A673 (cell line): Measurements from ENCODE around the gene NAT9. TPM values are rescaled to one million over a fixed set of nuclear protein-coding genes. Genes with fewer than 3 reads are reported as not detected.

ENCODE experiments used
- BruUV-seq: library from RNA; stranded (reverse); fragments of 400-500 nt; replicated peaks from 2 replicates; lab custom pipeline; 2021; lab: Mats Ljungman, UMichigan
- CTCF ChIA-PET: fragments of 300-600 bp; sonication (Branson Sonifier 250); formaldehyde crosslinking; loops from one replicate; lab custom pipeline; 2022; ENCODE audit warnings: antibody characterized with exemption; lab: Charles Lee
- POLR2A ChIA-PET: fragments of 300-600 bp; sonication (Branson Sonifier 250); formaldehyde crosslinking; loops from one replicate; lab custom pipeline; 2022; ENCODE audit warnings: antibody characterized with exemption; ENCODE audit not compliant: low non-redundant PET; lab: Charles Lee
- DNase-seq: peaks from one replicate; pipeline ENCODE4 v3.0.0-alpha.2; 2015; ENCODE audit warnings: low spot score
- H3K27ac ChIP-seq: fragments of 200-600 bp; sonication (generic); 2 replicates; pipeline ENCODE4 v1.5.1; 2016; ENCODE audit warnings: mixed run types, low read depth, mild to moderate bottlenecking, mixed read lengths, antibody characterized with exemption, low read length; ENCODE audit not compliant: poor library complexity, severe bottlenecking
- H3K27me3 ChIP-seq: fragments of 200-600 bp; sonication (generic); replicated peaks from 2 replicates; pipeline ENCODE4 v1.6.1; 2017; ENCODE audit warnings: mixed run types, low read depth, mild to moderate bottlenecking, mixed read lengths, antibody characterized with exemption, low read length; ENCODE audit not compliant: insufficient read depth, poor library complexity
- H3K36me3 ChIP-seq: fragments of 200-600 bp; sonication (generic); 2 replicates; pipeline ENCODE4 v1.6.1; 2016; ENCODE audit warnings: mixed run types, mild to moderate bottlenecking, mixed read lengths, antibody characterized with exemption, low read length; ENCODE audit not compliant: insufficient read depth, poor library complexity, severe bottlenecking
- H3K4me1 ChIP-seq: fragments of 200-600 bp; sonication (generic); 2 replicates; pipeline ENCODE4 v1.6.1; 2017; ENCODE audit warnings: mixed run types, mild to moderate bottlenecking, mixed read lengths, antibody characterized with exemption, low read length; ENCODE audit not compliant: insufficient read depth, poor library complexity, severe bottlenecking
- H3K4me3 ChIP-seq: fragments of 200-600 bp; sonication (generic); 2 replicates; pipeline ENCODE4 v1.5.1; 2016; ENCODE audit warnings: low read depth, mixed run types, mild to moderate bottlenecking, mixed read lengths, low read length; ENCODE audit not compliant: poor library complexity, severe bottlenecking
- H3K9me3 ChIP-seq: fragments of 200-600 bp; sonication (generic); 2 replicates; pipeline ENCODE4 v1.6.1; 2016; ENCODE audit warnings: mixed run types, low read depth, mild to moderate bottlenecking, mixed read lengths, antibody characterized with exemption, low read length; ENCODE audit not compliant: poor library complexity, severe bottlenecking
- EZH2 ChIP-seq: fragments of 200-600 bp; sonication (generic); IDR thresholded peaks from 2 replicates; pipeline ENCODE4 v1.6.1; 2017; ENCODE audit warnings: borderline replicate concordance, low read depth, mild to moderate bottlenecking, mixed read lengths, antibody characterized with exemption, low read length; ENCODE audit not compliant: poor library complexity, severe bottlenecking
- intact Hi-C: fragments of 100-400 bp; cut with micrococcal nuclease; formaldehyde crosslinking; loops from one replicate; pipeline ENCODE4 v1.10.0; 2022; ENCODE audit not compliant: unreplicated experiment
- total RNA-seq: library from RNA; stranded (reverse); gene quantifications from 2 replicates; pipeline ENCODE4 v1.2.3, GENCODE V29; 2021
- TF ChIP-seq, protein P1 (sequence below): fragments of 300-800, 200-600 bp; sonication (generic); conservative IDR thresholded peaks from 2 replicates; pipeline ENCODE4 v1.5.1; 2017; ENCODE audit warnings: low read depth, mild to moderate bottlenecking, antibody characterized with exemption, low read length, moderate library complexity, mixed read lengths

The NAT9 gene
- total RNA-seq, 1 experiment from 2014 or later = 60.6 TPM

GRCh38 chr17:74749279-74750038 lies 26.7 kb downstream of the NAT9 start:
- intact Hi-C loops = loop anchor here (5.0 to 10.0 kb wide), 2 partner anchors 205 to 663 kb away; no protein-coding TSS in a partner anchor
- Histone ChIP-seq H3K4me1 (peaks cover 11% of the 10 kb centered on the region), H3K36me3 (no peaks in the 10 kb centered on the region), H3K9me3 (no peaks in the 10 kb centered on the region), H3K4me3 (peak overlapping the region; percentile 80), H3K27me3 (no peaks in the 10 kb centered on the region), H3K27ac (peak overlapping the region; percentile 52)
- no peak for DNase-seq
- no TSS peak for BruUV-seq
- CTCF ChIA-PET = interaction anchor here (1.5 kb wide), 1 partner anchor 112 kb away, joined by 6 read pairs; no protein-coding TSS in a partner anchor
- POLR2A ChIA-PET = interaction anchor here (0.6 kb wide), 1 partner anchor 11 kb away, joined by 6 read pairs; no protein-coding TSS in a partner anchor
- TF ChIP-seq, protein P1, sequence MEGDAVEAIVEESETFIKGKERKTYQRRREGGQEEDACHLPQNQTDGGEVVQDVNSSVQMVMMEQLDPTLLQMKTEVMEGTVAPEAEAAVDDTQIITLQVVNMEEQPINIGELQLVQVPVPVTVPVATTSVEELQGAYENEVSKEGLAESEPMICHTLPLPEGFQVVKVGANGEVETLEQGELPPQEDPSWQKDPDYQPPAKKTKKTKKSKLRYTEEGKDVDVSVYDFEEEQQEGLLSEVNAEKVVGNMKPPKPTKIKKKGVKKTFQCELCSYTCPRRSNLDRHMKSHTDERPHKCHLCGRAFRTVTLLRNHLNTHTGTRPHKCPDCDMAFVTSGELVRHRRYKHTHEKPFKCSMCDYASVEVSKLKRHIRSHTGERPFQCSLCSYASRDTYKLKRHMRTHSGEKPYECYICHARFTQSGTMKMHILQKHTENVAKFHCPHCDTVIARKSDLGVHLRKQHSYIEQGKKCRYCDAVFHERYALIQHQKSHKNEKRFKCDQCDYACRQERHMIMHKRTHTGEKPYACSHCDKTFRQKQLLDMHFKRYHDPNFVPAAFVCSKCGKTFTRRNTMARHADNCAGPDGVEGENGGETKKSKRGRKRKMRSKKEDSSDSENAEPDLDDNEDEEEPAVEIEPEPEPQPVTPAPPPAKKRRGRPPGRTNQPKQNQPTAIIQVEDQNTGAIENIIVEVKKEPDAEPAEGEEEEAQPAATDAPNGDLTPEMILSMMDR = no peak
- no peak for TF ChIP-seq EZH2

GRCh38 chr17:74748529-74749278 lies 27.4 kb downstream of the NAT9 start, which contains the start of gene NHERF1:
NHERF1 (plus strand) TSS chr17:74748628; CDS start chr17:74748847, 219 bp downstream.
- BruUV-seq = TSS peak; percentile 79
- no peaks in the 10 kb centered on the region for H3K36me3 ChIP-seq
- H3K27me3 ChIP-seq = no peaks in the 10 kb centered on the region
- CTCF ChIA-PET = interaction anchor here (1.5 kb wide), 1 partner anchor 113 kb away, joined by 6 read pairs; no protein-coding TSS in a partner anchor
- peak within 1 kb of the TSS; percentile 52 for H3K27ac ChIP-seq
- peaks cover 11% of the 10 kb centered on the region for H3K4me1 ChIP-seq
- TF ChIP-seq, protein P1 = no peak; the same call in 1 of the 2 replicates
- no peak for TF ChIP-seq EZH2
- DNase-seq = peak; percentile 95
- H3K4me3 ChIP-seq = peak within 1 kb of the TSS; percentile 80
- no peaks in the 10 kb centered on the region for H3K9me3 ChIP-seq
- intact Hi-C loops = loop anchor here (5.0 to 10.0 kb wide), 2 partner anchors 206 to 664 kb away; no protein-coding TSS in a partner anchor
- POLR2A ChIA-PET = no interaction called here

DNA sequence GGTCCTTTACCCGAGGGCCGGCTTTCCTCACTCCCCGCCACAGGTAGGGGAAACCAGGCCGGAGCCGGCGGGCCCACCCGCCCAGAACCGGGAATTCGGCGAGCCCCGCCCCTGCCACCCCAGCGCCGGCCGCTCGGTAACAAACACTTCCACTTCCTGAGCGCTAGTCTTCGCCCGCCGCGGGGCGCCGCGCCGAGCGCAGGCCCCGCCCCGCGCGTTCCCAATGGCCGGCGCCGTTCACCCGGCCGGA lies 27.9 kb downstream of the NAT9 start:
- H3K27me3 ChIP-seq = no peaks in the 10 kb centered on the region
- POLR2A ChIA-PET = no interaction called here
- H3K36me3 ChIP-seq = no peaks in the 10 kb centered on the region
- no peak for DNase-seq
- peaks cover 11% of the 10 kb centered on the region for H3K4me1 ChIP-seq
- H3K4me3 ChIP-seq = peak overlapping the region; percentile 80
- TF ChIP-seq, protein P1 = no peak
- H3K27ac ChIP-seq = peak overlapping the region; percentile 42
- CTCF ChIA-PET = no interaction called here
- H3K9me3 ChIP-seq = no peaks in the 10 kb centered on the region
- intact Hi-C loops = loop anchor here (5.0 to 10.0 kb wide), 2 partner anchors 207 to 664 kb away; no protein-coding TSS in a partner anchor
- BruUV-seq = no TSS peak
